H1 (cell line): ENCODE data around the gene RIBC2. TPM values are rescaled to one million over a fixed set of nuclear protein-coding genes. Genes with fewer than 3 reads are reported as not detected.

Source experiments
- CTCF ChIA-PET: fragments of 300-600 bp; sonication (Branson Sonifier 250); formaldehyde crosslinking; loops from one replicate; lab custom pipeline; 2021; ENCODE audit not compliant: partially characterized antibody; lab: Charles Lee
- POLR2A ChIA-PET: fragments of 300-600 bp; sonication (Branson Sonifier 250); formaldehyde crosslinking; loops from one replicate; lab custom pipeline; 2021; ENCODE audit warnings: inconsistent platforms; ENCODE audit not compliant: partially characterized antibody; lab: Charles Lee
- DNase-seq, 2 experiments: peaks; one replicate each; pipeline versions ENCODE4 v3.0.0 to v3.0.0-alpha.2; 2010 to 2022; ENCODE audit warnings: low spot score in 2 of 2, low read depth in 1 of 2, mixed read lengths in 1 of 2
- FAIRE-seq: peaks from 2 replicates; lab custom pipeline; 2011; peaks lifted over from hg19 to GRCh38; lab: Jason Lieb, UNC
- H2AFZ ChIP-seq: 2 replicates; pipeline ENCODE4 v1.8.1; 2012; ENCODE audit warnings: low read length, inconsistent platforms
- H2AK5ac ChIP-seq: 2 replicates; pipeline ENCODE4 v1.6.1; 2013; ENCODE audit warnings: low read depth, low read length
- H2BK120ac ChIP-seq: replicated peaks from 2 replicates; pipeline ENCODE3; 2013; ENCODE audit warnings: low read depth, low read length, inconsistent platforms
- H2BK12ac ChIP-seq: 2 replicates; pipeline ENCODE4 v1.6.1; 2013; ENCODE audit warnings: low read depth, low read length
- H2BK15ac ChIP-seq: 2 replicates; pipeline ENCODE4 v1.6.1; 2013; ENCODE audit warnings: low read length
- H2BK20ac ChIP-seq: 2 replicates; pipeline ENCODE4 v1.6.1; 2013; ENCODE audit warnings: low read length
- H2BK5ac ChIP-seq: 2 replicates; pipeline ENCODE4 v1.6.1; 2013; ENCODE audit warnings: low read depth, low read length
- H3K14ac ChIP-seq: 2 replicates; pipeline ENCODE4 v1.6.1; 2013; ENCODE audit warnings: inconsistent platforms; ENCODE audit not compliant: insufficient read length
- H3K18ac ChIP-seq: 2 replicates; pipeline ENCODE4 v1.6.1; 2013; ENCODE audit warnings: low read length; ENCODE audit errors: extremely low read depth
- H3K23ac ChIP-seq: 2 replicates; pipeline ENCODE4 v1.6.1; 2013; ENCODE audit warnings: inconsistent platforms; ENCODE audit not compliant: insufficient read length
- H3K23me2 ChIP-seq: 2 replicates; pipeline ENCODE4 v1.6.1; 2013; ENCODE audit warnings: low read depth, low read length
- H3K27ac ChIP-seq: 2 replicates; pipeline ENCODE4 v1.6.1; 2011; ENCODE audit warnings: low read depth, low read length, inconsistent platforms
- H3K27me3 ChIP-seq, 4 experiments: replicated peaks in 1 of 4; 1 replicate in 1 of 4; 2 replicates in 3 of 4; pipeline versions ENCODE4 v1.6.1 to v1.8.1; 2011 to 2013; ENCODE audit warnings: low read length in 3 of 4, mild to moderate bottlenecking in 3 of 4, inconsistent platforms in 2 of 4, mixed read lengths in 2 of 4, moderate library complexity in 1 of 4; ENCODE audit not compliant: control insufficient read depth in 3 of 4, insufficient read depth in 3 of 4; ENCODE audit errors: extremely low read depth in 1 of 4
- H3K36me3 ChIP-seq, 4 experiments: 2 replicates each; pipeline versions ENCODE4 v1.6.1 to v1.8.1; 2011 to 2013; ENCODE audit warnings: mild to moderate bottlenecking in 4 of 4, low read length in 3 of 4, moderate library complexity in 2 of 4, control low read depth in 1 of 4, inconsistent platforms in 1 of 4; ENCODE audit not compliant: insufficient read depth in 4 of 4, control insufficient read depth in 2 of 4
- H3K4ac ChIP-seq: replicated peaks from 2 replicates; pipeline ENCODE3; 2013; ENCODE audit warnings: low read length, low read depth, mixed read lengths, inconsistent platforms; ENCODE audit not compliant: insufficient read length
- H3K4me1 ChIP-seq, 4 experiments: replicated peaks in 1 of 4; 1 replicate in 1 of 4; 2 replicates in 3 of 4; pipeline versions ENCODE4 v1.6.1 to v1.8.1; 2011 to 2013; ENCODE audit warnings: low read length in 3 of 4, inconsistent platforms in 2 of 4, mixed read lengths in 1 of 4; ENCODE audit not compliant: insufficient read depth in 4 of 4, control insufficient read depth in 3 of 4
- H3K4me2 ChIP-seq, 2 experiments: 2 replicates each; pipeline versions ENCODE4 v1.6.1 to v1.8.1; 2011 to 2013; ENCODE audit warnings: low read depth in 2 of 2, low read length in 2 of 2, control low read depth in 1 of 2, inconsistent platforms in 1 of 2, mild to moderate bottlenecking in 1 of 2; ENCODE audit not compliant: insufficient read depth in 1 of 2
- H3K4me3 ChIP-seq, 4 experiments: fragments of 200-600, 300-600 bp in 1 of 4; sonication (generic), shearing (Covaris generic), sonication (Bioruptor Twin) in 1 of 4; 2 replicates each; pipeline versions ENCODE4 v1.5.1 to v1.8.1; 2011 to 2016; ENCODE audit warnings: low read length in 4 of 4, low read depth in 3 of 4, control low read depth in 2 of 4, inconsistent platforms in 2 of 4, mild to moderate bottlenecking in 2 of 4, mixed read lengths in 1 of 4, moderate library complexity in 1 of 4; ENCODE audit not compliant: insufficient read depth in 2 of 4; ENCODE audit errors: extremely low read depth in 1 of 4
- H3K56ac ChIP-seq: replicated peaks from 2 replicates; pipeline ENCODE3; 2013; ENCODE audit warnings: low read depth, mild to moderate bottlenecking, mixed read lengths, low read length, inconsistent platforms; ENCODE audit not compliant: insufficient read length
- H3K79me1 ChIP-seq: 2 replicates; pipeline ENCODE4 v1.6.1; 2013; ENCODE audit warnings: low read depth, low read length, control low read depth
- H3K79me2 ChIP-seq, 2 experiments: 2 replicates each; pipeline versions ENCODE4 v1.6.1 to v1.8.1; 2012 to 2013; ENCODE audit warnings: low read length in 2 of 2, mild to moderate bottlenecking in 2 of 2, inconsistent platforms in 1 of 2; ENCODE audit not compliant: insufficient read depth in 2 of 2, control insufficient read depth in 1 of 2
- H3K9ac ChIP-seq, 4 experiments: replicated peaks in 1 of 4; 1 replicate in 1 of 4; 2 replicates in 3 of 4; pipeline versions ENCODE4 v1.6.1 to v1.8.1; 2011 to 2013; ENCODE audit warnings: low read depth in 3 of 4, low read length in 3 of 4, control low read depth in 2 of 4, mild to moderate bottlenecking in 2 of 4, moderate library complexity in 2 of 4, inconsistent platforms in 1 of 4; ENCODE audit errors: extremely low read depth in 1 of 4
- H3K9me3 ChIP-seq, 2 experiments: 2 replicates each; pipeline versions ENCODE4 v1.6.1 to v1.8.1; 2012 to 2013; ENCODE audit warnings: mild to moderate bottlenecking in 2 of 2, moderate library complexity in 2 of 2, control low read depth in 1 of 2, inconsistent platforms in 1 of 2, low read depth in 1 of 2, low read length in 1 of 2, mixed read lengths in 1 of 2; ENCODE audit not compliant: insufficient read depth in 2 of 2
- H4K20me1 ChIP-seq, 2 experiments: replicated peaks in 1 of 2; 2 replicates each; pipeline versions ENCODE3 to v1.8.1; 2011 to 2013; ENCODE audit warnings: inconsistent platforms in 2 of 2, low read length in 2 of 2, mild to moderate bottlenecking in 1 of 2; ENCODE audit not compliant: insufficient read depth in 2 of 2, control insufficient read depth in 1 of 2
- H4K5ac ChIP-seq: 2 replicates; pipeline ENCODE4 v1.6.1; 2013; ENCODE audit warnings: low read length, low read depth, mixed read lengths, inconsistent platforms; ENCODE audit not compliant: insufficient read length
- H4K8ac ChIP-seq: 2 replicates; pipeline ENCODE4 v1.8.0; 2013; ENCODE audit warnings: mild to moderate bottlenecking, moderate library complexity, low read length, inconsistent platforms; ENCODE audit not compliant: insufficient read depth; ENCODE audit errors: extremely low read depth
- H4K91ac ChIP-seq: replicated peaks from 2 replicates; pipeline ENCODE3; 2013; ENCODE audit warnings: low read length, mixed read lengths, inconsistent platforms; ENCODE audit not compliant: insufficient read length
- ASH2L ChIP-seq: fragments of 200-600, 300-600 bp; sonication (generic); IDR thresholded peaks from one replicate; pipeline ENCODE4 v1.7.1; 2017; ENCODE audit warnings: low read length
- BACH1 ChIP-seq: IDR thresholded peaks from 2 replicates; pipeline ENCODE4 v1.6.1; 2012; ENCODE audit warnings: low read length, improper control_type of control experiment
- E2F6 ChIP-seq: IDR thresholded peaks from 2 replicates; pipeline ENCODE4 v1.6.1; 2012; ENCODE audit warnings: inconsistent platforms
- KDM1A ChIP-seq: fragments of 200-600, 300-600 bp; sonication (generic); IDR thresholded peaks from 2 replicates; pipeline ENCODE4 v1.7.1; 2016; ENCODE audit warnings: mild to moderate bottlenecking, low read length, borderline replicate concordance
- RAD21 ChIP-seq, 2 experiments: IDR thresholded peaks in 1 of 2; conservative IDR thresholded peaks in 1 of 2; 2 replicates each; pipeline ENCODE4 v1.6.1; 2011; ENCODE audit warnings: low read depth in 2 of 2, low read length in 2 of 2, improper control_type of control experiment in 1 of 2, inconsistent platforms in 1 of 2, mild to moderate bottlenecking in 1 of 2, moderate library complexity in 1 of 2
- TAF7 ChIP-seq: optimal IDR thresholded peaks from 2 replicates; pipeline ENCODE3; 2011; ENCODE audit warnings: low read depth, mild to moderate bottlenecking, inconsistent platforms, low read length, moderate library complexity, borderline replicate concordance
- ZNF274 ChIP-seq: IDR thresholded peaks from 2 replicates; pipeline ENCODE4 v1.7.0; 2012; ENCODE audit warnings: low read length, borderline replicate concordance; ENCODE audit errors: extremely low read depth
- WGBS, 2 experiments: shearing (Covaris generic) in 1 of 2; methylation state at CpG; one replicate each; pipeline versions ENCODE4 v1.1.6 to v1.1.7; 2013 to 2015; ENCODE audit warnings: low lambda C conversion rate in 2 of 2, mixed read lengths in 2 of 2, inconsistent platforms in 1 of 2, low coverage in 1 of 2, missing lambda C conversion rate in 1 of 2; ENCODE audit not compliant: insufficient replicate concordance in 2 of 2, insufficient coverage in 1 of 2, insufficient read length in 1 of 2; ENCODE audit errors: extremely low coverage in 1 of 2, missing lambda C conversion rate in 1 of 2; 5-methylcytosine and 5-hydroxymethylcytosine counted together
- polyA plus RNA-seq, 7 experiments: library from polyadenylated mRNA; depleted of rRNA in 3 of 7; stranded (reverse) in 5 of 7; unstranded in 2 of 7; fragments of >200 nt in 5 of 7; fragments of 200-250 nt in 2 of 7; gene quantifications; 1 replicate in 5 of 7; 2 replicates in 1 of 7; 4 replicates in 1 of 7; pipeline versions ENCODE4 v1.2.1 to v1.2.3, GENCODE V29; 2011 to 2013; ENCODE audit warnings: missing spikeins in 2 of 7, mixed read lengths in 2 of 7
- total RNA-seq: library from RNA; stranded (reverse); fragmentation: NEBNext Ultra II Directional; extraction: Animal tissue kit (Norgen Biotek cat#: 25700); gene quantifications from 2 replicates; pipeline ENCODE4 v1.2.1, GENCODE V29; 2021

Gene RIBC2
- total and polyA plus RNA-seq, 2 of the 8 experiments (the other 6 are each of a cell fraction or from before 2014, with no cell fraction given), result 0.79 to 2.1 TPM

GRCh38 chr22:45450101-45450785 is 36.8 kb downstream of the RIBC2 start:
- Histone ChIP-seq H3K27ac (no peak overlapping the region), H3K27me3 (no peaks in the 10 kb centered on the region), H3K4me3 (no peak overlapping the region), H3K56ac (no peak overlapping the region), H3K36me3 (no peaks in the 10 kb centered on the region), H2BK5ac (no peak overlapping the region), H3K4me2 (no peak overlapping the region), H2AK5ac (no peak overlapping the region), H2AFZ (no peak overlapping the region), H3K79me1 (no peaks in the 10 kb centered on the region), H4K5ac (no peak overlapping the region), H3K18ac (no peak overlapping the region), H3K4ac (no peak overlapping the region), H4K20me1 (peaks cover 0 to 1% of the 10 kb centered on the region in 2 experiments), H2BK20ac (no peak overlapping the region), H2BK120ac (no peak overlapping the region), H2BK15ac (no peak overlapping the region), H4K8ac (no peak overlapping the region; the same call in 1 of the 2 replicates), H3K9ac (no peak overlapping the region), H3K23me2 (no peaks in the 10 kb centered on the region), H3K4me1 (no peaks in the 10 kb centered on the region; a peak in 2 of 7 replicates), H3K23ac (no peak overlapping the region), H3K79me2 (no peaks in the 10 kb centered on the region), H3K14ac (no peak overlapping the region), H2BK12ac (no peak overlapping the region), H3K9me3 (no peaks in the 10 kb centered on the region), H4K91ac (no peak overlapping the region)
- TF ChIP-seq KDM1A (no peak), E2F6 (no peak), TAF7 (no peak), ZNF274 (no peak), BACH1 (no peak), RAD21 (IDR thresholded peaks at IDR 0.05 in 1 of 2, conservative IDR thresholded peaks at IDR 0.05 in 1 of 2; ENCODE audit: low read depth in 2 of 2, low read length in 2 of 2) (no peak), ASH2L (no peak)
- DNase-seq (no peak), FAIRE-seq (no peak)
- WGBS, 2 experiments, result 88% methylated on average over 16 of the region's 16 CpGs; no CpG with 5 or more reads in 1 of the 2 experiments
- ChIA-PET POLR2A (no interaction called here), CTCF (interaction anchor here (1.1 kb wide), 1 partner anchor 9 kb away, joined by 3 read pairs; no protein-coding TSS in a partner anchor)
